SK-N-SH (cell line): ENCODE data around the gene NNAT. TPM values are rescaled to one million over a fixed set of nuclear protein-coding genes. Genes with fewer than 3 reads are reported as not detected.

Source experiments
- CTCF ChIA-PET: fragments of 300-600, 350-600 bp; formaldehyde crosslinking; extraction: SDS; loops from one replicate; lab custom pipeline; 2021; lab: Yijun Ruan, JAX
- POLR2A ChIA-PET: fragments of 350-600 bp; sonication (Branson Sonifier 250); formaldehyde crosslinking; extraction: SDS; loops from one replicate; lab custom pipeline; 2020; ENCODE audit warnings: antibody characterized with exemption, inconsistent platforms; lab: Yijun Ruan, JAX
- DNase-seq: peaks from one replicate; pipeline ENCODE4 v3.0.0; 2012
- H2AFZ ChIP-seq: fragments of 200-600 bp; sonication (generic); 2 replicates; pipeline ENCODE4 v1.8.1; 2016; ENCODE audit warnings: antibody characterized with exemption, mild to moderate bottlenecking, low read depth
- H3F3A ChIP-seq: fragments of 200-600 bp; sonication (generic); replicated peaks from 2 replicates; pipeline ENCODE3; 2016; ENCODE audit warnings: antibody characterized with exemption, mild to moderate bottlenecking; ENCODE audit not compliant: insufficient read depth
- H3K27ac ChIP-seq, 2 experiments: fragments of 200-500 bp in 1 of 2; fragments of 200-600 bp in 1 of 2; sonication (Bioruptor generic) in 1 of 2; sonication (generic), shearing (Covaris generic) in 1 of 2; 2 replicates each; pipeline versions ENCODE4 v1.5.1 to v1.6.1; 2014 to 2016; ENCODE audit warnings: low read depth in 2 of 2, inconsistent platforms in 1 of 2, low read length in 1 of 2, mild to moderate bottlenecking in 1 of 2, mixed read lengths in 1 of 2
- H3K27me3 ChIP-seq: fragments of 200-600 bp; sonication (generic), shearing (Covaris generic); 2 replicates; pipeline ENCODE4 v1.6.1; 2016; ENCODE audit warnings: mixed run types; ENCODE audit not compliant: insufficient read depth
- H3K36me3 ChIP-seq, 2 experiments: fragments of 200-500 bp in 1 of 2; fragments of 200-600 bp in 1 of 2; sonication (Bioruptor generic) in 1 of 2; sonication (generic) in 1 of 2; replicated peaks in 1 of 2; 2 replicates each; pipeline versions ENCODE3 to v1.5.1; 2014 to 2016; ENCODE audit warnings: low read length in 1 of 2, mild to moderate bottlenecking in 1 of 2; ENCODE audit not compliant: insufficient read depth in 2 of 2, control insufficient read depth in 1 of 2
- H3K4me1 ChIP-seq, 2 experiments: fragments of 200-500 bp in 1 of 2; fragments of 200-600 bp in 1 of 2; sonication (Bioruptor generic) in 1 of 2; sonication (generic), shearing (Covaris generic) in 1 of 2; 2 replicates each; pipeline versions ENCODE4 v1.5.1 to v1.6.1; 2014 to 2016; ENCODE audit warnings: low read depth in 1 of 2, low read length in 1 of 2, mixed run types in 1 of 2; ENCODE audit not compliant: insufficient read depth in 2 of 2, control insufficient read depth in 1 of 2
- H3K4me2 ChIP-seq: fragments of 200-600 bp; sonication (generic), shearing (Covaris generic); 2 replicates; pipeline ENCODE4 v1.6.1; 2017; ENCODE audit warnings: mixed run types
- H3K4me3 ChIP-seq, 2 experiments: fragments of 200-500 bp in 1 of 2; fragments of 200-600 bp in 1 of 2; sonication (Bioruptor generic) in 1 of 2; sonication (generic), shearing (Covaris generic) in 1 of 2; 2 replicates each; pipeline versions ENCODE4 v1.5.1 to v1.8.1; 2014 to 2016; ENCODE audit warnings: low read depth in 2 of 2, inconsistent platforms in 1 of 2, low read length in 1 of 2, mild to moderate bottlenecking in 1 of 2, mixed read lengths in 1 of 2, moderate library complexity in 1 of 2
- H3K79me2 ChIP-seq: fragments of 200-600 bp; sonication (generic); 2 replicates; pipeline ENCODE4 v1.8.1; 2017; ENCODE audit warnings: mild to moderate bottlenecking; ENCODE audit not compliant: insufficient read depth
- H3K9ac ChIP-seq: fragments of 200-600 bp; sonication (generic); 2 replicates; pipeline ENCODE4 v1.6.1; 2017; ENCODE audit warnings: mixed run types
- H3K9me2 ChIP-seq: fragments of 200-600 bp; sonication (generic); 2 replicates; pipeline ENCODE4 v1.6.1; 2017; ENCODE audit warnings: mixed run types
- H3K9me3 ChIP-seq: fragments of 200-600 bp; sonication (generic); 2 replicates; pipeline ENCODE4 v1.6.1; 2017; ENCODE audit warnings: mixed run types, mild to moderate bottlenecking, moderate library complexity
- H4K20me1 ChIP-seq: fragments of 200-600 bp; sonication (generic); 2 replicates; pipeline ENCODE4 v1.6.1; 2017; ENCODE audit warnings: mild to moderate bottlenecking, mixed run types; ENCODE audit not compliant: insufficient read depth
- CHD2 ChIP-seq: fragments of 150-350 bp; IDR thresholded peaks from 2 replicates; pipeline ENCODE4 v1.6.1; 2018; ENCODE audit warnings: low read length; ENCODE audit not compliant: partially characterized antibody
- JUND ChIP-seq: IDR thresholded peaks from 2 replicates; pipeline ENCODE4 v1.4.0; 2012
- MAX ChIP-seq: IDR thresholded peaks from 2 replicates; pipeline ENCODE4 v1.4.0; 2012; ENCODE audit warnings: low read depth
- MEF2A ChIP-seq: IDR thresholded peaks from 2 replicates; pipeline ENCODE4 v1.4.0; 2012; ENCODE audit warnings: low read depth, borderline replicate concordance
- MXI1 ChIP-seq: IDR thresholded peaks from 2 replicates; pipeline ENCODE4 v1.6.1; 2012; ENCODE audit warnings: mild to moderate bottlenecking, low read depth, low read length, improper control_type of control experiment
- NFIC ChIP-seq: IDR thresholded peaks from 2 replicates; pipeline ENCODE4 v1.4.0; 2012; ENCODE audit warnings: borderline replicate concordance
- NRF1 ChIP-seq: IDR thresholded peaks from 2 replicates; pipeline ENCODE4 v1.6.1; 2012; ENCODE audit warnings: low read depth, mild to moderate bottlenecking, low read length
- PBX3 ChIP-seq: IDR thresholded peaks from 2 replicates; pipeline ENCODE4; 2012
- REST ChIP-seq: IDR thresholded peaks from 2 replicates; pipeline ENCODE4 v1.6.1; 2012; ENCODE audit warnings: mild to moderate bottlenecking, low read depth, low read length, moderate library complexity
- RFX5 ChIP-seq: IDR thresholded peaks from 2 replicates; pipeline ENCODE4 v1.6.1; 2012; ENCODE audit warnings: mild to moderate bottlenecking, improper control_type of control experiment, low read length
- RXRA ChIP-seq: IDR thresholded peaks from 2 replicates; pipeline ENCODE4 v1.4.0; 2012; ENCODE audit warnings: low read depth, mild to moderate bottlenecking, borderline replicate concordance
- SIN3A ChIP-seq: IDR thresholded peaks from 2 replicates; pipeline ENCODE4 v1.6.1; 2012; ENCODE audit warnings: low read depth, mild to moderate bottlenecking, low read length, moderate library complexity, borderline replicate concordance
- SMC3 ChIP-seq: IDR thresholded peaks from 2 replicates; pipeline ENCODE4 v1.6.1; 2012; ENCODE audit warnings: low read depth, low read length, improper control_type of control experiment
- TAF1 ChIP-seq: IDR thresholded peaks from 2 replicates; pipeline ENCODE4 v1.6.1; 2012; ENCODE audit warnings: low read depth, mild to moderate bottlenecking, low read length, moderate library complexity, borderline replicate concordance
- TCF12 ChIP-seq: IDR thresholded peaks from 2 replicates; pipeline ENCODE4 v1.4.0; 2012
- TEAD4 ChIP-seq: IDR thresholded peaks from 2 replicates; pipeline ENCODE4 v1.4.0; 2012; ENCODE audit warnings: mild to moderate bottlenecking, borderline replicate concordance; ENCODE audit not compliant: insufficient read depth
- YY1 ChIP-seq: IDR thresholded peaks from 2 replicates; pipeline ENCODE4 v1.4.0; 2012; ENCODE audit warnings: low read depth, mild to moderate bottlenecking
- ZBTB33 ChIP-seq: IDR thresholded peaks from 2 replicates; pipeline ENCODE4 v1.4.0; 2012; ENCODE audit warnings: low read depth, borderline replicate concordance
- WGBS: methylation state at CpG from one replicate; pipeline ENCODE4 v1.1.6; 2017; ENCODE audit warnings: low lambda C conversion rate; 5-methylcytosine and 5-hydroxymethylcytosine counted together
- polyA plus RNA-seq, 3 experiments: library from polyadenylated mRNA; depleted of rRNA; stranded (reverse); fragments of >200 nt; gene quantifications; 2 replicates each; pipeline ENCODE4 v1.2.3, GENCODE V29; 2012

NNAT gene
- polyA plus RNA-seq, 1 of the 3 experiments (the other 2 are of a cell fraction), result 6.7 TPM

- POLR2A ChIA-PET, result no interaction called here
Measured at GRCh38 chr20:37530696-37531095, 9.6 kb downstream of the NNAT start.

More at GRCh38 chr20:37530696-37531095, 9.6 kb downstream of the NNAT start:
- Histone ChIP-seq H3K4me1 (peaks cover 3 to 22% of the 10 kb centered on the region in 2 experiments; a peak in 2 of 4 replicates), H3K4me2 (no peak overlapping the region), H4K20me1 (peaks cover 11% of the 10 kb centered on the region), H3K9me2 (no peaks in the 10 kb centered on the region), H3K36me3 (peaks cover 0 to 2% of the 10 kb centered on the region in 2 experiments), H3K79me2 (peaks cover 22% of the 10 kb centered on the region), H3K27ac (no peak overlapping the region), H3K9ac (no peak overlapping the region), H3K27me3 (no peaks in the 10 kb centered on the region), H2AFZ (no peak overlapping the region), H3K4me3 (no peak overlapping the region), H3F3A (no peaks in the 10 kb centered on the region), H3K9me3 (no peaks in the 10 kb centered on the region)
- no peak for DNase-seq
- 51% methylated on average over 2 of the region's 2 CpGs for WGBS
- TF ChIP-seq SIN3A, result no peak
- no peak for TF ChIP-seq SMC3
- TF ChIP-seq PBX3, result no peak
- TF ChIP-seq TEAD4, result no peak
- TF ChIP-seq CHD2, result no peak
- no peak for TF ChIP-seq REST
- no peak for TF ChIP-seq NFIC
- TF ChIP-seq YY1, result no peak
- no peak for TF ChIP-seq NRF1
- no peak for TF ChIP-seq MAX
- TF ChIP-seq MXI1, result no peak
- TF ChIP-seq ZBTB33, result no peak
- TF ChIP-seq JUND, result no peak
- TF ChIP-seq TCF12, result no peak
- no peak for TF ChIP-seq TAF1
- no peak for TF ChIP-seq MEF2A
- no peak for TF ChIP-seq RXRA
- no peak for TF ChIP-seq RFX5
- CTCF ChIA-PET, result interaction anchor here (0.9 to 12.5 kb wide), 4 partner anchors 17 to 336 kb away, joined by 3 to 280 read pairs (median 3); no protein-coding TSS in a partner anchor
